ENCODE results near the gene LYZ.

LYZ gene

GRCh38 chr12:69354172-69354555 lies 6.0 kb downstream of the LYZ start:
- no CpG with 5 or more reads among the region's 1 CpG for WGBS, 2 donors (ENCODE audit: extremely low coverage in 2 of 2, insufficient read length in 2 of 2, insufficient replicate concordance in 1 of 2)
- no peak overlapping the region for H3K9ac ChIP-seq (ENCODE audit: low read depth, low read length, poor library complexity)

GRCh38 chr12:69354556-69355187 lies 6.5 kb downstream of the LYZ start:
- Histone ChIP-seq H2BK12ac (ENCODE audit: low read length) (no peak overlapping the region), H3K4ac (ENCODE audit: low read length) (no peak overlapping the region), H2AFZ (ENCODE audit: low read length) (peak overlapping the region; percentile 63), H3K79me1 (ENCODE audit: low read depth, low read length) (peaks cover under 1% of the 10 kb centered on the region), H3K27ac (replicated peaks; ENCODE audit: low read length) (no peak overlapping the region), H4K8ac (ENCODE audit: low read depth, low read length) (no peak overlapping the region), H2BK15ac (ENCODE audit: low read length) (no peak overlapping the region), H3K4me3 (ENCODE audit: low read length in 2 of 2) (no peak overlapping the region), H3K36me3 (replicated peaks in 1 of 2; ENCODE audit: control insufficient read depth in 2 of 2, insufficient read depth in 2 of 2, low read length in 2 of 2) (no peaks in the 10 kb centered on the region), H3K18ac (ENCODE audit: low read length) (no peak overlapping the region), H3K27me3 (ENCODE audit: control insufficient read depth in 3 of 3, insufficient read depth in 3 of 3, low read depth in 1 of 3, low read length in 3 of 3) (no peaks in the 10 kb centered on the region), H2BK5ac (ENCODE audit: low read length) (no peak overlapping the region), H3K23ac (ENCODE audit: low read depth, low read length, poor library complexity) (no peak overlapping the region), H3K9ac (ENCODE audit: low read depth, low read length, poor library complexity) (no peak overlapping the region), H2BK120ac (ENCODE audit: low read depth, low read length) (no peak overlapping the region), H2AK5ac (ENCODE audit: low read depth, low read length) (no peak overlapping the region), H3K4me2 (ENCODE audit: insufficient read depth, low read length, poor library complexity, severe bottlenecking) (no peak overlapping the region), H3K14ac (ENCODE audit: low read length) (no peak overlapping the region), H3K4me1 (ENCODE audit: control insufficient read depth in 2 of 2, insufficient read depth in 1 of 2, low read depth in 1 of 2, low read length in 2 of 2) (peaks cover 5 to 6% of the 10 kb centered on the region in 2 donors), H4K91ac (ENCODE audit: low read depth, low read length, poor library complexity) (no peak overlapping the region), H3K9me3 (replicated peaks in 1 of 2; ENCODE audit: control insufficient read depth in 2 of 2, insufficient read depth in 1 of 2, low read depth in 1 of 2, low read length in 2 of 2) (no peaks in the 10 kb centered on the region)
- DNase-seq (ENCODE audit: low spot score), result no peak
- no CpG with 5 or more reads among the region's 1 CpG for WGBS, 2 donors (ENCODE audit: extremely low coverage in 2 of 2, insufficient read length in 2 of 2, insufficient replicate concordance in 1 of 2)

More at GRCh38 chr12:69354172-69354555, 6.0 kb downstream of the LYZ start:
- no peaks in the 10 kb centered on the region for H3K36me3 ChIP-seq (replicated peaks in 1 of 2; ENCODE audit: control insufficient read depth in 2 of 2, insufficient read depth in 2 of 2, low read length in 2 of 2)
- peaks cover 2 to 6% of the 10 kb centered on the region in 2 donors for H3K4me1 ChIP-seq (ENCODE audit: control insufficient read depth in 2 of 2, insufficient read depth in 1 of 2, low read depth in 1 of 2, low read length in 2 of 2)
- H2BK5ac ChIP-seq (ENCODE audit: low read length), result no peak overlapping the region
- no peak overlapping the region for H3K4me2 ChIP-seq (ENCODE audit: insufficient read depth, low read length, poor library complexity, severe bottlenecking)
- H3K9me3 ChIP-seq (replicated peaks in 1 of 2; ENCODE audit: control insufficient read depth in 2 of 2, insufficient read depth in 1 of 2, low read depth in 1 of 2, low read length in 2 of 2), result no peaks in the 10 kb centered on the region
- no peak overlapping the region for H3K14ac ChIP-seq (ENCODE audit: low read length)
- no peak overlapping the region for H2AFZ ChIP-seq (ENCODE audit: low read length)
- no peak for DNase-seq (ENCODE audit: low spot score)
- H3K18ac ChIP-seq (ENCODE audit: low read length), result no peak overlapping the region
- no peak overlapping the region for H3K4me3 ChIP-seq (ENCODE audit: low read length in 2 of 2)
- no peaks in the 10 kb centered on the region for H3K27me3 ChIP-seq (ENCODE audit: control insufficient read depth in 3 of 3, insufficient read depth in 3 of 3, low read depth in 1 of 3, low read length in 3 of 3)
- H2BK12ac ChIP-seq (ENCODE audit: low read length), result no peak overlapping the region
- no peak overlapping the region for H2BK15ac ChIP-seq (ENCODE audit: low read length)
- no peak overlapping the region for H2BK120ac ChIP-seq (ENCODE audit: low read depth, low read length)
- H4K8ac ChIP-seq (ENCODE audit: low read depth, low read length), result no peak overlapping the region
- no peak overlapping the region for H3K4ac ChIP-seq (ENCODE audit: low read length)
- no peak overlapping the region for H3K27ac ChIP-seq (replicated peaks; ENCODE audit: low read length)
- no peak overlapping the region for H2AK5ac ChIP-seq (ENCODE audit: low read depth, low read length)
- H4K91ac ChIP-seq (ENCODE audit: low read depth, low read length, poor library complexity), result no peak overlapping the region
- no peaks in the 10 kb centered on the region for H3K79me1 ChIP-seq (ENCODE audit: low read depth, low read length)
- H3K23ac ChIP-seq (ENCODE audit: low read depth, low read length, poor library complexity), result no peak overlapping the region

GRCh38 chr12:69355363-69356028 lies 7.3 kb downstream of the LYZ start:
- no peak overlapping the region for H2AK5ac ChIP-seq (ENCODE audit: low read depth, low read length)
- H3K27me3 ChIP-seq (ENCODE audit: control insufficient read depth in 3 of 3, insufficient read depth in 3 of 3, low read depth in 1 of 3, low read length in 3 of 3), result no peaks in the 10 kb centered on the region
- peaks cover 5 to 6% of the 10 kb centered on the region in 2 donors for H3K4me1 ChIP-seq (ENCODE audit: control insufficient read depth in 2 of 2, insufficient read depth in 1 of 2, low read depth in 1 of 2, low read length in 2 of 2)
- no peak overlapping the region for H3K4me2 ChIP-seq (ENCODE audit: insufficient read depth, low read length, poor library complexity, severe bottlenecking)
- no peak overlapping the region for H2BK5ac ChIP-seq (ENCODE audit: low read length)
- no peak overlapping the region for H3K14ac ChIP-seq (ENCODE audit: low read length)
- WGBS, 2 donors (ENCODE audit: extremely low coverage in 2 of 2, insufficient read length in 2 of 2, insufficient replicate concordance in 1 of 2), result no CpG with 5 or more reads among the region's 2 CpGs
- H3K9me3 ChIP-seq (replicated peaks in 1 of 2; ENCODE audit: control insufficient read depth in 2 of 2, insufficient read depth in 1 of 2, low read depth in 1 of 2, low read length in 2 of 2), result no peaks in the 10 kb centered on the region
- no peak overlapping the region for H2AFZ ChIP-seq (ENCODE audit: low read length)
- no peak overlapping the region for H4K91ac ChIP-seq (ENCODE audit: low read depth, low read length, poor library complexity)
- H3K23ac ChIP-seq (ENCODE audit: low read depth, low read length, poor library complexity), result no peak overlapping the region
- no peak overlapping the region for H3K9ac ChIP-seq (ENCODE audit: low read depth, low read length, poor library complexity)
- no peak overlapping the region for H2BK15ac ChIP-seq (ENCODE audit: low read length)
- H3K27ac ChIP-seq (replicated peaks; ENCODE audit: low read length), result no peak overlapping the region
- H2BK12ac ChIP-seq (ENCODE audit: low read length), result no peak overlapping the region
- peaks cover 1% of the 10 kb centered on the region for H3K79me1 ChIP-seq (ENCODE audit: low read depth, low read length)
- H4K8ac ChIP-seq (ENCODE audit: low read depth, low read length), result no peak overlapping the region
- H3K4me3 ChIP-seq (ENCODE audit: low read length in 2 of 2), result no peak overlapping the region
- no peak overlapping the region for H3K18ac ChIP-seq (ENCODE audit: low read length)
- no peaks in the 10 kb centered on the region for H3K36me3 ChIP-seq (replicated peaks in 1 of 2; ENCODE audit: control insufficient read depth in 2 of 2, insufficient read depth in 2 of 2, low read length in 2 of 2)
- H2BK120ac ChIP-seq (ENCODE audit: low read depth, low read length), result no peak overlapping the region
- H3K4ac ChIP-seq (ENCODE audit: low read length), result no peak overlapping the region
- DNase-seq (ENCODE audit: low spot score), result no peak

GRCh38 chr12:69359531-69360347 lies 11.6 kb downstream of the LYZ start, which contains the start of gene YEATS4:
YEATS4 (plus strand) TSS chr12:69359743; CDS start chr12:69359973, 230 bp downstream.
- Histone ChIP-seq H3K27ac (replicated peaks; ENCODE audit: low read length) (peak within 1 kb of the TSS; percentile 99), H3K4me3 (ENCODE audit: low read length in 2 of 2) (peak within 1 kb of the TSS; percentile 84 to 94), H3K27me3 (ENCODE audit: control insufficient read depth in 3 of 3, insufficient read depth in 3 of 3, low read depth in 1 of 3, low read length in 3 of 3) (no peaks in the 10 kb centered on the region), H2BK5ac (ENCODE audit: low read length) (peak within 1 kb of the TSS; percentile 93), H2AFZ (ENCODE audit: low read length) (peak within 1 kb of the TSS; percentile 89), H3K9me3 (replicated peaks in 1 of 2; ENCODE audit: control insufficient read depth in 2 of 2, insufficient read depth in 1 of 2, low read depth in 1 of 2, low read length in 2 of 2) (peaks cover 0 to 4% of the 10 kb centered on the region in 2 donors), H2AK5ac (ENCODE audit: low read depth, low read length) (no peak within 1 kb of the TSS), H2BK12ac (ENCODE audit: low read length) (no peak within 1 kb of the TSS), H3K23ac (ENCODE audit: low read depth, low read length, poor library complexity) (peak within 1 kb of the TSS; percentile 99), H3K18ac (ENCODE audit: low read length) (peak within 1 kb of the TSS; percentile 100), H4K91ac (ENCODE audit: low read depth, low read length, poor library complexity) (peak within 1 kb of the TSS; percentile 26), H4K8ac (ENCODE audit: low read depth, low read length) (peak within 1 kb of the TSS; percentile 66), H2BK120ac (ENCODE audit: low read depth, low read length) (no peak within 1 kb of the TSS), H2BK15ac (ENCODE audit: low read length) (no peak within 1 kb of the TSS), H3K4me1 (ENCODE audit: control insufficient read depth in 2 of 2, insufficient read depth in 1 of 2, low read depth in 1 of 2, low read length in 2 of 2) (peaks cover 2 to 5% of the 10 kb centered on the region in 2 donors), H3K36me3 (replicated peaks in 1 of 2; ENCODE audit: control insufficient read depth in 2 of 2, insufficient read depth in 2 of 2, low read length in 2 of 2) (peaks cover 0 to 33% of the 10 kb centered on the region in 2 donors), H3K14ac (ENCODE audit: low read length) (peak within 1 kb of the TSS; percentile 73), H3K4ac (ENCODE audit: low read length) (peak within 1 kb of the TSS; percentile 26), H3K4me2 (ENCODE audit: insufficient read depth, low read length, poor library complexity, severe bottlenecking) (peak within 1 kb of the TSS; percentile 69), H3K9ac (ENCODE audit: low read depth, low read length, poor library complexity) (peak within 1 kb of the TSS; percentile 95), H3K79me1 (ENCODE audit: low read depth, low read length) (peaks cover 1% of the 10 kb centered on the region)
- no CpG with 5 or more reads among the region's 70 CpGs for WGBS, 2 donors (ENCODE audit: extremely low coverage in 2 of 2, insufficient read length in 2 of 2, insufficient replicate concordance in 1 of 2)
- DNase-seq (ENCODE audit: low spot score), result peak; percentile 86

All from neuronal stem cell (in vitro differentiated cells).